Astrocyte of the cerebellum (primary cell): ENCODE measurements around the gene KCNMB2.

Experiments used
- DNase-seq: peaks from one replicate; pipeline ENCODE4 v3.0.0-alpha.2; 2011; ENCODE audit warnings: low read depth
- H3K4me3 ChIP-seq: 2 replicates; pipeline ENCODE4 v1.5.1; 2011; ENCODE audit warnings: mild to moderate bottlenecking, low read depth, low read length, moderate library complexity
- in situ Hi-C: cut with HindIII; loops from 2 replicates; pipeline ENCODE4 v1.10.0; 2017; ENCODE audit warnings: low sequenced_read_pairs
- TF ChIP-seq, protein P1 (sequence below): IDR thresholded peaks from 2 replicates; pipeline ENCODE4 v1.5.1; 2012; ENCODE audit warnings: low read length, low read depth, moderate library complexity, mild to moderate bottlenecking; ENCODE audit errors: missing control alignments

KCNMB2 gene

GRCh38 chr3:178593786-178594185 is 57.5 kb downstream of the KCNMB2 start:
- TF ChIP-seq, protein P1, sequence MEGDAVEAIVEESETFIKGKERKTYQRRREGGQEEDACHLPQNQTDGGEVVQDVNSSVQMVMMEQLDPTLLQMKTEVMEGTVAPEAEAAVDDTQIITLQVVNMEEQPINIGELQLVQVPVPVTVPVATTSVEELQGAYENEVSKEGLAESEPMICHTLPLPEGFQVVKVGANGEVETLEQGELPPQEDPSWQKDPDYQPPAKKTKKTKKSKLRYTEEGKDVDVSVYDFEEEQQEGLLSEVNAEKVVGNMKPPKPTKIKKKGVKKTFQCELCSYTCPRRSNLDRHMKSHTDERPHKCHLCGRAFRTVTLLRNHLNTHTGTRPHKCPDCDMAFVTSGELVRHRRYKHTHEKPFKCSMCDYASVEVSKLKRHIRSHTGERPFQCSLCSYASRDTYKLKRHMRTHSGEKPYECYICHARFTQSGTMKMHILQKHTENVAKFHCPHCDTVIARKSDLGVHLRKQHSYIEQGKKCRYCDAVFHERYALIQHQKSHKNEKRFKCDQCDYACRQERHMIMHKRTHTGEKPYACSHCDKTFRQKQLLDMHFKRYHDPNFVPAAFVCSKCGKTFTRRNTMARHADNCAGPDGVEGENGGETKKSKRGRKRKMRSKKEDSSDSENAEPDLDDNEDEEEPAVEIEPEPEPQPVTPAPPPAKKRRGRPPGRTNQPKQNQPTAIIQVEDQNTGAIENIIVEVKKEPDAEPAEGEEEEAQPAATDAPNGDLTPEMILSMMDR = no peak
- no peak for DNase-seq
- H3K4me3 ChIP-seq = no peak overlapping the region
- in situ Hi-C loops = no loop called here

- H3K4me3 ChIP-seq = no peak overlapping the region
- in situ Hi-C loops = no loop called here
- TF ChIP-seq, protein P1 = no peak
- no peak for DNase-seq
Observed at GRCh38 chr3:178597371-178597770, 61.1 kb downstream of the KCNMB2 start.

DNA sequence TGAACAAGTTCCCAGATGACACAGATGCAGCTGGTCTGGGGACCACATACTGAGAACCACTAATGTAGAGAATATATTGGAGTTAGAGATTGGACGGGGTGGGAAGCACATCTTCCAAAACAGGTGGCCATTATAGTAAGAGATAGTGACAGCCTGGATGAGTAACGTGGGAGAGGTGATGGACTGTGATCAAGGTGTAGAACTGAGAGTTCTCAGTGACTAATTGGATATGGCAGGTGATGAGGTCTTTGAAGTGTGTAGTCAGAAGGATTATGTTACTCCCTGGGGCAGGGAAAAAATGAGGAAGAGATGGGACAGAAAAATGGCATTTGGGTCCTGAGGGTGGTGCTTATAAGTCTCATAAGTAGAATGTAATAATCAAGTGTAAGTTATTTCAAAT is 66.6 kb downstream of the KCNMB2 start:
- TF ChIP-seq, protein P1 = no peak
- in situ Hi-C loops = no loop called here
- no peak overlapping the region for H3K4me3 ChIP-seq
- DNase-seq = no peak

GRCh38 chr3:178603735-178604134 is 67.5 kb downstream of the KCNMB2 start:
- no peak overlapping the region for H3K4me3 ChIP-seq
- TF ChIP-seq, protein P1 = no peak
- in situ Hi-C loops = no loop called here
- no peak for DNase-seq

- H3K4me3 ChIP-seq = no peak overlapping the region
- TF ChIP-seq, protein P1 = no peak
- no peak for DNase-seq
- in situ Hi-C loops = no loop called here
Observed at GRCh38 chr3:178618197-178618596, 82.0 kb downstream of the KCNMB2 start.

DNA sequence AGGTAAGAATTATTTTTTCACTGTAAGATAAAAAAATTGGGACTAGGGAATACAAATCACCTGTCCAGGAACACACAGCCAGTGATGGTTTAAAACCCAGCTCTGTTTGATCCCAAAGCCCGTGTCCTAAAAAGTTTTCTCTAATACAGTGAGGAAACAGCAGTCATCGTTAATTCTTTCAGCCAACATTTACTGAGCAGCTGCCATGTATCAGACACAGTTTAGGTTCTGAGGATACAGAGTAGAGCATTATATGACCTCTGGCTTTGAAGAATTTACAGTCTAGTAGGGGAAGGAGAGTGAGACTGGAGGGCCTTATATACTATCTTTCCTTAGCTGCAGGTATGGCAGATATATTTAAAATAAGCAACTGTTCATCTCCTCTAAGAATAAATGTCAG is 82.7 kb downstream of the KCNMB2 start:
- TF ChIP-seq, protein P1 = no peak
- in situ Hi-C loops = no loop called here
- no peak overlapping the region for H3K4me3 ChIP-seq
- no peak for DNase-seq

- DNase-seq = no peak
- H3K4me3 ChIP-seq = no peak overlapping the region
- TF ChIP-seq, protein P1 = no peak
- in situ Hi-C loops = no loop called here
Observed at GRCh38 chr3:178623666-178624255, 87.5 kb downstream of the KCNMB2 start.
